ENCODE measurements around the gene ANKRD30A. TPM values are rescaled to one million over a fixed set of nuclear protein-coding genes. Genes with fewer than 3 reads are reported as not detected.

ANKRD30A gene
- polyA plus RNA-seq, 1 of the 3 experiments (the other 2 are of a cell fraction), result not detected

GRCh38 chr10:37226524-37226923, 101.1 kb downstream of the ANKRD30A start:
- Histone ChIP-seq H3K4me1 (ENCODE audit: control insufficient read depth in 1 of 2, insufficient read depth in 2 of 2, low read depth in 1 of 2, low read length in 1 of 2) (no peaks in the 10 kb centered on the region), H3K9me3 (no peaks in the 10 kb centered on the region; the same call in 1 of the 2 replicates), H2AFZ (ENCODE audit: low read depth) (no peak overlapping the region), H3K79me2 (ENCODE audit: insufficient read depth) (no peaks in the 10 kb centered on the region), H3K36me3 (replicated peaks in 1 of 2; ENCODE audit: control insufficient read depth in 1 of 2, insufficient read depth in 2 of 2, low read length in 1 of 2) (no peaks in the 10 kb centered on the region), H3K27ac (ENCODE audit: low read depth in 2 of 2, low read length in 1 of 2) (no peak overlapping the region), H3K9me2 (no peaks in the 10 kb centered on the region), H3F3A (replicated peaks; ENCODE audit: insufficient read depth) (no peaks in the 10 kb centered on the region), H3K4me2 (no peak overlapping the region), H3K27me3 (ENCODE audit: insufficient read depth) (no peaks in the 10 kb centered on the region), H4K20me1 (ENCODE audit: insufficient read depth) (no peaks in the 10 kb centered on the region), H3K4me3 (ENCODE audit: low read depth in 2 of 2, low read length in 1 of 2) (no peak overlapping the region), H3K9ac (no peak overlapping the region)
- CTCF ChIA-PET, result no interaction called here
- TF ChIP-seq POLR2AphosphoS5 (IDR thresholded peaks at IDR 0.05; ENCODE audit: low read depth, low read length), result no peak
- TF ChIP-seq TEAD4 (IDR thresholded peaks at IDR 0.05; ENCODE audit: borderline replicate concordance, insufficient read depth), result no peak
- no peak for TF ChIP-seq NFIC (IDR thresholded peaks at IDR 0.05; ENCODE audit: borderline replicate concordance)
- no peak for TF ChIP-seq ELF1 (IDR thresholded peaks at IDR 0.05)
- no peak for TF ChIP-seq FOSL2 (IDR thresholded peaks at IDR 0.05; ENCODE audit: borderline replicate concordance, low read depth)
- no peak for TF ChIP-seq REST (IDR thresholded peaks at IDR 0.05; ENCODE audit: low read depth, low read length)
- TF ChIP-seq MXI1 (IDR thresholded peaks at IDR 0.05; ENCODE audit: low read depth, low read length), result no peak
- TF ChIP-seq FOXM1 (IDR thresholded peaks at IDR 0.05; ENCODE audit: low read depth), result no peak
- no peak for TF ChIP-seq GABPA (IDR thresholded peaks at IDR 0.05; ENCODE audit: low read depth)
- TF ChIP-seq MEF2A (IDR thresholded peaks at IDR 0.05; ENCODE audit: borderline replicate concordance, low read depth), result no peak
- TF ChIP-seq MAX (IDR thresholded peaks at IDR 0.05; ENCODE audit: low read depth), result no peak
- no peak for TF ChIP-seq USF2 (IDR thresholded peaks at IDR 0.05; ENCODE audit: borderline replicate concordance, low read depth, low read length)
- no peak for TF ChIP-seq RAD21 (IDR thresholded peaks at IDR 0.05; ENCODE audit: low read length)
- TF ChIP-seq JUND (IDR thresholded peaks at IDR 0.05), result no peak
- no peak for TF ChIP-seq IRF3 (IDR thresholded peaks at IDR 0.05; ENCODE audit: low read depth, low read length)
- no peak for TF ChIP-seq ZBTB33 (IDR thresholded peaks at IDR 0.05; ENCODE audit: borderline replicate concordance, low read depth)
- no peak for TF ChIP-seq RFX5 (IDR thresholded peaks at IDR 0.05; ENCODE audit: low read length)
- TF ChIP-seq CTCF (IDR thresholded peaks at IDR 0.05), result no peak
- TF ChIP-seq RCOR1 (IDR thresholded peaks at IDR 0.05; ENCODE audit: low read length), result no peak
- no peak for TF ChIP-seq USF1 (IDR thresholded peaks at IDR 0.05; ENCODE audit: borderline replicate concordance, low read depth)
- DNase-seq, result no peak
- POLR2A ChIA-PET, result no interaction called here
